Mucosa of rectum (tissue), 2 donors: ENCODE measurements around the gene ZBTB46.

Experiments
- H3K27ac ChIP-seq, 2 donors: one replicate each; pipeline ENCODE4 v1.7.0; 2013; ENCODE audit warnings: inconsistent platforms in 2 of 2, low read depth in 2 of 2, low read length in 2 of 2
- H3K27me3 ChIP-seq, 2 donors: one replicate each; pipeline ENCODE4 v1.7.0; 2013; ENCODE audit warnings: low read length in 2 of 2; ENCODE audit not compliant: control insufficient read depth in 2 of 2, insufficient read depth in 2 of 2
- H3K36me3 ChIP-seq, 2 donors: one replicate each; pipeline ENCODE4 v1.7.0; 2013; ENCODE audit warnings: low read length in 2 of 2; ENCODE audit not compliant: control insufficient read depth in 2 of 2, insufficient read depth in 2 of 2
- H3K4me1 ChIP-seq, 2 donors: one replicate each; pipeline ENCODE4 v1.7.0; 2013; ENCODE audit warnings: low read length in 2 of 2, mild to moderate bottlenecking in 1 of 2; ENCODE audit not compliant: control insufficient read depth in 2 of 2, insufficient read depth in 2 of 2
- H3K4me3 ChIP-seq, 2 donors: one replicate each; pipeline ENCODE4 v1.7.0; 2013; ENCODE audit warnings: low read length in 2 of 2
- H3K9ac ChIP-seq, 2 donors: one replicate each; pipeline ENCODE4 v1.7.0; 2013; ENCODE audit warnings: low read length in 2 of 2, low read depth in 1 of 2, mild to moderate bottlenecking in 1 of 2
- H3K9me3 ChIP-seq, 2 donors: one replicate each; pipeline ENCODE4 v1.7.0; 2013; ENCODE audit warnings: low read length in 2 of 2; ENCODE audit not compliant: control insufficient read depth in 2 of 2
- donor health status: healthy.
- donor health status: Normal muscosa, but diverticular disease.

ZBTB46 gene

GRCh38 chr20:63698739-63699465 lies 132.2 kb downstream of the ZBTB46 start:
- Histone ChIP-seq H3K4me3 (no peak overlapping the region), H3K9ac (no peak overlapping the region), H3K27me3 (no peaks in the 10 kb centered on the region), H3K9me3 (no peaks in the 10 kb centered on the region), H3K27ac (peak overlapping the region in 1 of 2 donors; percentile 52), H3K36me3 (peaks cover 4 to 5% of the 10 kb centered on the region in 2 donors), H3K4me1 (peaks cover 11 to 13% of the 10 kb centered on the region in 2 donors)

GRCh38 chr20:63697868-63698545 lies 133.1 kb downstream of the ZBTB46 start:
- H3K9ac ChIP-seq: no peak overlapping the region

GRCh38 chr20:63697357-63697867 lies 133.7 kb downstream of the ZBTB46 start:
- no peak overlapping the region for H3K9ac ChIP-seq
- no peak overlapping the region for H3K27ac ChIP-seq
- peaks cover 0 to 3% of the 10 kb centered on the region in 2 donors for H3K36me3 ChIP-seq
- H3K9me3 ChIP-seq: no peaks in the 10 kb centered on the region
- H3K4me1 ChIP-seq: peaks cover 15 to 18% of the 10 kb centered on the region in 2 donors
- no peaks in the 10 kb centered on the region for H3K27me3 ChIP-seq
- H3K4me3 ChIP-seq: peak overlapping the region in 1 of 2 donors; percentile 13

More at GRCh38 chr20:63697868-63698545, 133.1 kb downstream of the ZBTB46 start:
- Histone ChIP-seq H3K27ac (no peak overlapping the region), H3K9me3 (no peaks in the 10 kb centered on the region), H3K27me3 (no peaks in the 10 kb centered on the region), H3K36me3 (peaks cover 0 to 3% of the 10 kb centered on the region in 2 donors), H3K4me1 (peaks cover 11 to 13% of the 10 kb centered on the region in 2 donors), H3K4me3 (no peak overlapping the region)

GRCh38 chr20:63696628-63697356 lies 134.3 kb downstream of the ZBTB46 start, which contains the start of gene TNFRSF6B:
TSS of gene TNFRSF6B (plus strand) at chr20:63696652. CDS start at chr20:63696768, 116 bp downstream.
- Histone ChIP-seq H3K36me3 (peaks cover 0 to 3% of the 10 kb centered on the region in 2 donors), H3K4me1 (peaks cover 20 to 24% of the 10 kb centered on the region in 2 donors), H3K27me3 (no peaks in the 10 kb centered on the region), H3K9me3 (no peaks in the 10 kb centered on the region), H3K9ac (no peak within 1 kb of the TSS), H3K4me3 (peak within 1 kb of the TSS; percentile 13 to 19), H3K27ac (no peak within 1 kb of the TSS)

GRCh38 chr20:63696306-63696627 lies 134.8 kb downstream of the ZBTB46 start:
- no peak overlapping the region for H3K27ac ChIP-seq
- H3K9ac ChIP-seq: no peak overlapping the region
- H3K9me3 ChIP-seq: no peaks in the 10 kb centered on the region
- H3K27me3 ChIP-seq: no peaks in the 10 kb centered on the region
- peaks cover 26 to 29% of the 10 kb centered on the region in 2 donors for H3K4me1 ChIP-seq
- H3K4me3 ChIP-seq: no peak overlapping the region
- H3K36me3 ChIP-seq: peaks cover 0 to 3% of the 10 kb centered on the region in 2 donors

- H3K9ac ChIP-seq: no peak overlapping the region
- peaks cover 0 to 3% of the 10 kb centered on the region in 2 donors for H3K36me3 ChIP-seq
- no peak overlapping the region for H3K27ac ChIP-seq
- H3K4me3 ChIP-seq: no peak overlapping the region
- no peaks in the 10 kb centered on the region for H3K27me3 ChIP-seq
- H3K4me1 ChIP-seq: peaks cover 32 to 35% of the 10 kb centered on the region in 2 donors
- H3K9me3 ChIP-seq: no peaks in the 10 kb centered on the region
Observed at GRCh38 chr20:63695424-63696305, 135.4 kb downstream of the ZBTB46 start.

- Histone ChIP-seq H3K9me3 (no peaks in the 10 kb centered on the region), H3K9ac (no peak overlapping the region), H3K4me3 (no peak overlapping the region), H3K27ac (no peak overlapping the region), H3K36me3 (peaks cover 0 to 3% of the 10 kb centered on the region in 2 donors), H3K4me1 (peaks cover 34 to 41% of the 10 kb centered on the region in 2 donors), H3K27me3 (no peaks in the 10 kb centered on the region)
Observed at GRCh38 chr20:63694584-63695423, 136.3 kb downstream of the ZBTB46 start.

GRCh38 chr20:63693733-63694583 lies 137.1 kb downstream of the ZBTB46 start:
- Histone ChIP-seq H3K27me3 (no peaks in the 10 kb centered on the region), H3K4me1 (peaks cover 40 to 47% of the 10 kb centered on the region in 2 donors), H3K27ac (no peak overlapping the region), H3K9ac (no peak overlapping the region), H3K4me3 (no peak overlapping the region), H3K36me3 (peaks cover 0 to 3% of the 10 kb centered on the region in 2 donors), H3K9me3 (no peaks in the 10 kb centered on the region)
